GM12872 (cell line): ENCODE data around the gene GIMAP7.

Experiments
- CTCF ChIP-seq: IDR thresholded peaks from 3 replicates; pipeline ENCODE4 v1.5.1; 2011; ENCODE audit warnings: low read depth, mild to moderate bottlenecking, low read length, moderate library complexity; ENCODE audit not compliant: insufficient read depth

GIMAP7 gene

GRCh38 chr7:150502519-150502918, 12.2 kb upstream of the GIMAP7 start:
- TF ChIP-seq CTCF: no peak

GRCh38 chr7:150503155-150503554, 11.5 kb upstream of the GIMAP7 start:
- TF ChIP-seq CTCF: no peak

- no peak for TF ChIP-seq CTCF
Measured at GRCh38 chr7:150503581-150503980, 11.1 kb upstream of the GIMAP7 start.

- TF ChIP-seq CTCF: no peak
Measured at GRCh38 chr7:150507947-150508602, 6.6 kb upstream of the GIMAP7 start.

GRCh38 chr7:150511048-150511447, 3.6 kb upstream of the GIMAP7 start:
- TF ChIP-seq CTCF: no peak

- TF ChIP-seq CTCF: no peak
Measured at GRCh38 chr7:150513758-150514157, 914 bp upstream of the GIMAP7 start.

GRCh38 chr7:150515248-150516147, 826 bp downstream of the GIMAP7 start:
- TF ChIP-seq CTCF: no peak
